Stomach (tissue), 4 donors: Measurements from ENCODE around the gene WNT3A.

Source experiments
- CTCF ChIP-seq, 7 experiments: fragments of 450-650 bp in 4 of 7; fragments of 200-600 bp in 3 of 7; sonication (generic) in 3 of 7; IDR thresholded peaks; one replicate each; pipeline ENCODE4 v1.5.1; 2016 to 2019; ENCODE audit warnings: antibody characterized with exemption in 7 of 7, control low read depth in 2 of 7, mild to moderate bottlenecking in 1 of 7
- EP300 ChIP-seq: sonication (generic); formaldehyde crosslinking; IDR thresholded peaks from one replicate; pipeline ENCODE4 v1.6.1; 2017; ENCODE audit warnings: antibody characterized with exemption
- POLR2A ChIP-seq, 4 donors: fragments of 450-650 bp; IDR thresholded peaks; one replicate each; pipeline ENCODE4 v1.6.1; 2016; ENCODE audit warnings: antibody characterized with exemption in 4 of 4, control low read depth in 2 of 4, mild to moderate bottlenecking in 1 of 4, moderate library complexity in 1 of 4
- POLR2AphosphoS5 ChIP-seq, 3 donors: sonication (generic); formaldehyde crosslinking; IDR thresholded peaks; one replicate each; pipeline ENCODE4 v1.6.1; 2016; ENCODE audit warnings: antibody characterized with exemption in 3 of 3

DNA sequence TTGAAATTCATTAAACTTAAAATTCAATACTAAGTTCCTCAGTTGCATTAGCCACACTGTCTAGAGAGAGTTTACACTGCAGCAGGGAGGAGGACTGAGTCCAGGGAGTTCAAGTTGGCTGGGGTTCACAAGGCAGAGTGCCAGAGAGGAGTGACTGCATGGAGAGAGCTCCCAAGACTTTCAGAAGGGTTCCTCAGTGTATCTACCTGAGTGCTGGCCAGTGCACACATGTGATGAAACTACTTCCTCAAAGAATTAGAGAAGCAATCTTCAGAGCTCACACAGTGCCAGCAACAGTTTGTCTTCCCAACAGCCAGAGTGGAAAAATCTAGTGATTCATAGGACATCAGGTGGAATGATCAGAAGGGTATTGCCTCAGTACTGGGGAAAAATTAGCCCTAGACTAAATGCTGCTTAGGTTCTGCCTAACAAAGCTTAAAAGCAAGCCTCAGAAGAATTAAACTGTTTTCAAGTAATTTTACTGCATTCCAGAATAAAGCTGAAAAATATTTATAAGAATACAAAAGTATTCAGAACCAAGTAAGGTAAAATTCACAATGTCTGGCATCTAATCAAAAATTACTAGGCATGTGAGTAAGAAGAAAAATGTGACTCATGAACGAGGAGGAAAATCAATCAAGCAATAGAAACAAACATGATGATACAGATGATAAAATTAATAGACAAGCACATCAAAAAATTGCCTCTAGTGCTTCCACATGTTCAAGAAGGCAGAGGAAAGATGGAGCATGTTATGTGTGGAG is 10.4 kb upstream of the WNT3A start:
- TF ChIP-seq CTCF (IDR thresholded peaks at IDR 0.05) (no peak), POLR2A (IDR thresholded peaks at IDR 0.05) (no peak), EP300 (no peak), POLR2AphosphoS5 (IDR thresholded peaks at IDR 0.05) (no peak)
